Measurements from ENCODE around the gene ZZZ3. TPM values are rescaled to one million over a fixed set of nuclear protein-coding genes. Genes with fewer than 3 reads are reported as not detected.

ZZZ3 gene
- polyA plus RNA-seq, 3 donors, result 55.5 to 63.5 (median 63.0) TPM

Other genes with a start within 250 kb of the ZZZ3 start
- 100 to 1,000 TPM in 1 of 3 donors, 10 to 100 TPM in 2; 62.3 to 104 (median 91.4) TPM for gene USP33, start 77.2 kb upstream of the ZZZ3 start, polyA plus RNA-seq (ENCODE audit: insufficient read length in 3 of 3)
- 10 to 100 TPM; 13.0 to 21.3 (median 20.7) TPM for gene MIGA1, start 97.0 kb upstream of the ZZZ3 start, polyA plus RNA-seq (ENCODE audit: insufficient read length in 3 of 3)
- 10 to 100 TPM in 2 of 3 donors, 1 to 10 TPM in 1; 8.0 to 13.6 (median 10.0) TPM for gene NEXN, start 206.0 kb upstream of the ZZZ3 start, polyA plus RNA-seq (ENCODE audit: insufficient read length in 3 of 3)

Data from renal pelvis (tissue), 3 donors.